ENCODE measurements around the gene MAPK11. TPM values are rescaled to one million over a fixed set of nuclear protein-coding genes. Genes with fewer than 3 reads are reported as not detected.
"Not testable (repeated sequence)": the region's sequence is repeated elsewhere in the genome, so short reads cannot be mapped to it uniquely, and the experiment has no call there.

Gene MAPK11
- polyA plus RNA-seq, 3 donors, result 7.9 to 47.1 (median 46.4) TPM

DNA sequence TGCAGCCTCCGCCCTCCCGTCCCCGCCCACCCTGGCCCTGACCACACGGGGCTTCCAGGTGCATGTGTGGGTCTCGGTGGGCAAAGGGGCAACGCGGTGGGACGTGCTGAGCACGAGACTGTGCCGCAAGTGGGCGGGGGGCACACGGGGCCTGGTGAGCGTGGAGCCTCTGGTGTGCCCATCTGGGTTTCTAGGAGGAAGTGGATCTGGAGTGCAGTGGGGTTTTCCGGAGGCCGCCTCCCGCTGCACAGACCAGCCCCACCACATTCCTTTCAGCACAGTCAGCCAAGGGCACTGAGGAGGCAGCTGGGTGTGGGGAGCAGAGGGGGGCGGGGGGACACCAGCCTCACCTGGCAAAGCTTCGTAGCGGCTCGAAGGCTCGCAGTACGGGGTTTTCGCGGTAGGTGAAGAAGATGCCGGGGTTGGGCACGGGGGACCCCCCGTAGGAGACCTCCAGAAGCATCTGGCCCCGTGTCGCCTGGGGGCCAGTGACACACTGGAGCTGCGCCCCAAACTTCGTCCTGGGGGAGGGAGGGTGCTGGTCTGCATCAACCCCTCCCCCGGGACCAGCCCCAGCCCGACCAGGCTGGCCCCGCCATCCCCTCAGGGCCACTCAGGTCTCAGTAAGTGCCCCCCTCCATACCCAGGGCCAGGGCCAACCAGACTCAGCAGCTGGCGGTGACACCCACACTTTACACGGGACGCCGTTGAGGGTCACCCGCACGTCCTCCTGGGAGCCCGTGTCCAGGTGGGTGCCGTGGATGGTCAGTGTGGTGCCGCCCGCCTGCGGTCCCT lies 12.4 kb upstream of the MAPK11 start:
- 69 to 88% (median 87%) methylated on average over 43 to 45 of the region's 45 CpGs for WGBS, 3 donors
- no peak overlapping the region for H3K27ac ChIP-seq (ENCODE audit: low read depth, low read length)

DNA sequence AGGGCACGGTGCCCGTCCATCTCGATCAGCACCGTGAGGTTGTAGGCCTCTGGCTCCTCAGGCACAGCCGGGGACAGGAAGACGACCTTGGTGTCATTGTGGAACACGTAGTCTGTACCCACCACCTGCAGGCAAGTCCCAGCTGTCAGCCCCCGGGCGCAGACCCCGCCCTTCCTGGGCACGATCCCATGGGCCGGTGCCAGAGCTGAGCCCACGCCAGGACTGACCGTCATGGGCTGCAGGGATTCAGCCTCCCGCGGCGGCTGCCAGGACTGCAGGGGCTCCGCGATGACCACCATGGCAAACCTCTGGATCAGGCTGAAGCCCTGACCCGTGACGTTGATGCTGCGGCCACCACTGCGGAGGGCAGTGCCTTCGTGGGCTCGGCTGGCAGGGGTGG lies 11.8 kb upstream of the MAPK11 start:
- 36 to 84% (median 81%) methylated on average over 25 of the region's 25 CpGs for WGBS, 3 donors
- no peak overlapping the region for H3K27ac ChIP-seq (ENCODE audit: low read depth, low read length)

DNA sequence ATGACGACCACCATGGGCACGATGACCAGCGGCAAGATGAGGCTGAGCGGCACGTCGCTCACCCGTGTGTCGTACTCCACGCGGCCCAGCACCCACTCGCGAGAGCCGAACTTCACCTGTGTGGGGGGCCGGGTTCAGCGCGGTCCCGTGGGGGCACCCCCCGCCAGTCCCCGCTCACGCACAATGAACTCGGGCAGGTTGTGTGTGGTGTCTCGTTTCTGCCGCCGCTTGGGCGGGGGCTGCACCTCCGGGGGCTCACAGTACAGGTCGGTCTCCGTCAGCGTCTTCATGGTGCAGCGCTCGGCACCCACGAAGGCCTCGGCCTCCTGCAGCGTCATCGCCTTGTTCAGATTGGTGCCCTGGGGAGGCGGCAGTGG lies 11.2 kb upstream of the MAPK11 start:
- H3K27ac ChIP-seq (ENCODE audit: low read depth, low read length), result no peak overlapping the region
- 90 to 97% (median 96%) methylated on average over 30 to 36 of the region's 36 CpGs for WGBS, 3 donors

DNA sequence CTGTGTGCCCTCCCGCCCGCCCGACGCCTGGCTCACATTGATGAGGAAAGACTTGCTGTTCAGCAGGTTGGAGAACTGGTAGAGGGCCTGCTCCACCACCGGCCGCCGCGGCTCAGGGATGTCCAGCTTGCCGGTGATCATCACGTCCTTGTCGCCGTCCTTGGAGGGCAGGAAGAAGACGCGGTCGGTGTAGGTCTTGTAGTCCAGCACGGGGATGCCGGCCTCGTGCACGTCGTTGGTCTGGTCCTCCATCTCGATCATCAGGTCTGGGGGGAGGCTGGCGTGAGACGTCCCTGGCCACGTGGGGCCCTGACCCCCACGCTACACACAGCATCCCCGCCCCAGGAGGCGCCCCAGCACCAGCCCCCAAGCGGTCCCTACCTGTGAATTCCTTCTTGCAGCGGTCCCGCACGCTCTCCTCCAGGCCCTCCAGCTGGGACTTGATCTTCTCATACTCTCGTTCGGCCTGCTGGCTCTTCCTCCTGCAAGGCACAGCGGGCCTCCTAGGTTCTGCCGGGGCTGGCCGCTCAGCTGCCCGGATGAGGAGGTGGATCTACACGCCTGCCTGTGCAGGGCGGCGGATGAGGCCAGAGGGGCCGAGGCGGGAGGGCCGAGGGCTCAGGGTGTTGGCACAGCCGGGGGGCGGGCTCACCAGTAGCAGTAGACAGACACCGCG lies 10.7 kb upstream of the MAPK11 start:
- no peak overlapping the region for H3K27ac ChIP-seq (ENCODE audit: low read depth, low read length)
- 91 to 96% (median 92%) methylated on average over 39 to 47 of the region's 47 CpGs for WGBS, 3 donors

DNA sequence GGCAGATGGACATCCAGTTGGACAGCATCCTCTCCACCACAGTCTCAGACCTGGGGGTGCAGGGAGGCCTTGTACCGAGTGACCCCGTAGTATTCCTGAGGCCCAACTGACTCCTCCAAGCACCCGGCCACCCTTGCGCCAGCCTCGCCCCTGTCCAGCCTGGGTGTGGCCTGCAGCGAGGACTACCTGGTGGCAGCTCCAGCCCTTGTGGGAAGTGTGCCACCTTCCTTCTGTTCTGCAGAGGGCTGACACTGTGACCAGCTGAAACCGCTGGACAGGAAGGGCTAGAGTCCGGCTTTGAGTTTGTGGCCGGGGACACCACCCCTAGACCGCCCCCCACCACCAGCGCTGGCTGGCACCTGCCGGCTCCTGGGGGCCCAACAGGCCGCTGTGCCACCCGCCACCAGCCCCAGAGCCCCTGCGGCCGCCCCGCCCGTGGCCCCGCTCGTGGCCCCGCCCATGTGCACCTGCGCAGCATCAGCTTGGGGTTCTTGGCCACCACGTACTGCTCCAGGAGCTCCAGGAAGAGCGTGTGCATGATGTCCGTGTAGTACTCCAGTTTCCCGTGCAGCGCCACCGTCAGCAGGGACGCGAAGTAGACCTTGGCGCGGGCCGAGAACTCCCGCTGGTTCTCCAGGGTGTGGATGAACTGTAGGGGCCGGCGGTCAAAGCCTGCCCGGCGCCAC lies 10.0 kb upstream of the MAPK11 start:
- WGBS, 3 donors, result 92 to 95% (median 94%) methylated on average over 38 of the region's 38 CpGs
- H3K27ac ChIP-seq (ENCODE audit: low read depth, low read length), result no peak overlapping the region

GRCh38 chr22:50278956-50279619 lies 8.9 kb upstream of the MAPK11 start:
- H3K27ac ChIP-seq (ENCODE audit: low read depth, low read length), result no peak overlapping the region
- 92 to 93% (median 92%) methylated on average over 30 of the region's 30 CpGs for WGBS, 3 donors

GRCh38 chr22:50278461-50278860 lies 8.3 kb upstream of the MAPK11 start:
- no peak overlapping the region for H3K27ac ChIP-seq (ENCODE audit: low read depth, low read length)

GRCh38 chr22:50277761-50278160 lies 7.6 kb upstream of the MAPK11 start:
- no peak overlapping the region for H3K27ac ChIP-seq (ENCODE audit: low read depth, low read length)
- WGBS, 3 donors, result 86 to 90% (median 87%) methylated on average over 23 to 25 of the region's 25 CpGs

More at GRCh38 chr22:50278461-50278860, 8.3 kb upstream of the MAPK11 start:
- WGBS, 3 donors, result 94 to 95% (median 94%) methylated on average over 18 to 21 of the region's 21 CpGs

- WGBS, 3 donors, result 66 to 78% (median 69%) methylated on average over 22 to 25 of the region's 25 CpGs
These were observed 6.0 kb upstream of the MAPK11 start for GRCh38 chr22:50276143-50276542.

GRCh38 chr22:50275181-50276055 lies 5.2 kb upstream of the MAPK11 start:
- WGBS, 3 donors, result 87 to 90% (median 88%) methylated on average over 43 of the region's 43 CpGs
- no peak overlapping the region for H3K27ac ChIP-seq (ENCODE audit: low read depth, low read length)

More at GRCh38 chr22:50276143-50276542, 6.0 kb upstream of the MAPK11 start:
- H3K27ac ChIP-seq (ENCODE audit: low read depth, low read length), result no peak overlapping the region

GRCh38 chr22:50274771-50275170 lies 4.6 kb upstream of the MAPK11 start:
- 66 to 74% (median 67%) methylated on average over 7 of the region's 7 CpGs for WGBS, 3 donors

GRCh38 chr22:50274311-50274710 lies 4.1 kb upstream of the MAPK11 start:
- 15 to 36% (median 26%) methylated on average over 5 to 7 of the region's 7 CpGs for WGBS, 3 donors
- H3K27ac ChIP-seq (ENCODE audit: low read depth, low read length), result no peak overlapping the region

More at GRCh38 chr22:50274771-50275170, 4.6 kb upstream of the MAPK11 start:
- H3K27ac ChIP-seq (ENCODE audit: low read depth, low read length), result no peak overlapping the region

DNA sequence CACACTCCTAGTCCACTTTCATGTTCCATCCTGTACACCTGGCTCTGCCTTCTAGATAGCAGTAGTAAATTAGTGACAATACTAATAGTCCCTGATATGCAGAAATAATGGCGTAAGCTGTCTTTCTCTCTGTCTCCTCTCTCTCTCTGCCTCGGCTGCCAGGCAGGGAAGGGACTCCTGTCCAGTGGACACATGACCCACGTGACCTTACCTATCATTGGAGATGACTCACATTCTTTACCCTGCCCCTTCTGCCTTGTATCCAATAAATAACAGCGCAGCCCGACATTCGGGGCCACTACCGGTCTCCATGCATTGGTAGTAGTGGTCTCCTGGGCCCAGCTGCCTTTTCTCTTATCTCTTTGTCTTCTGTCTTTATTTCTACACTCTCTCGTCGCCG lies 3.6 kb upstream of the MAPK11 start:
- 74 to 89% (median 86%) methylated on average over 10 of the region's 10 CpGs for WGBS, 3 donors

GRCh38 chr22:50273352-50273751 lies 3.2 kb upstream of the MAPK11 start:
- 52 to 62% (median 53%) methylated on average over 10 to 11 of the region's 11 CpGs for WGBS, 3 donors
- H3K27ac ChIP-seq (ENCODE audit: low read depth, low read length), result not testable (repeated sequence)

More for the DNA sequence above, 3.6 kb upstream of the MAPK11 start:
- not testable (repeated sequence) for H3K27ac ChIP-seq (ENCODE audit: low read depth, low read length)

- H3K27ac ChIP-seq (ENCODE audit: low read depth, low read length), result no peak overlapping the region
- WGBS, 3 donors, result 43 to 57% (median 46%) methylated on average over 19 to 26 of the region's 26 CpGs
These were observed 2.0 kb upstream of the MAPK11 start for GRCh38 chr22:50272044-50272802.

- 0 to 2% (median 1%) methylated on average over 24 to 45 of the region's 45 CpGs for WGBS, 3 donors
- H3K27ac ChIP-seq (ENCODE audit: low read depth, low read length), result no peak overlapping the region
These were observed 1.4 kb upstream of the MAPK11 start for GRCh38 chr22:50271519-50271970.
